ENCODE measurements around the gene UMODL1.

UMODL1 gene

GRCh38 chr21:42082501-42083360 lies 11.6 kb downstream of the UMODL1 start:
- no peak for DNase-seq

GRCh38 chr21:42083361-42083690 lies 12.2 kb downstream of the UMODL1 start:
- DNase-seq = no peak

DNA sequence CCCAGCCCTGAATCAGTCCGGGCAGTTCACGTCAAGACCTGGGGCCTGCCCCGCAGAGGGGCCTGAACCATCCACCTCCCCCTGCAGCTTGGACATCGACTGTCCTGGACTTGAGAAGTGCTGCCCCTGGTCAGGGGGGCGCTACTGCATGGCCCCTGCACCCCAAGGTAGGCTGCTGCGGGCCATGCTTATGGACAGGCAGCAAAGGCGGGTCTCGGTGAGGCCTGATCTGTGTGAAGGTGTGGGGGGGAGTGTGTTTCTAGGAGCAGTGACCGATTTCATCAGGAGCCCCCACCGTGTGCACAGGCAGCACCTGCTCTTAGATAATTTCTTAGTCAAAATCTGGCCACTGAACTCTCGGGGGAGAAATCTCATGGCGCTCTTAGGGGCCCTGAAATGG lies 13.0 kb downstream of the UMODL1 start:
- DNase-seq = no peak

GRCh38 chr21:42085246-42086077 lies 14.3 kb downstream of the UMODL1 start:
- no peak for DNase-seq

DNA sequence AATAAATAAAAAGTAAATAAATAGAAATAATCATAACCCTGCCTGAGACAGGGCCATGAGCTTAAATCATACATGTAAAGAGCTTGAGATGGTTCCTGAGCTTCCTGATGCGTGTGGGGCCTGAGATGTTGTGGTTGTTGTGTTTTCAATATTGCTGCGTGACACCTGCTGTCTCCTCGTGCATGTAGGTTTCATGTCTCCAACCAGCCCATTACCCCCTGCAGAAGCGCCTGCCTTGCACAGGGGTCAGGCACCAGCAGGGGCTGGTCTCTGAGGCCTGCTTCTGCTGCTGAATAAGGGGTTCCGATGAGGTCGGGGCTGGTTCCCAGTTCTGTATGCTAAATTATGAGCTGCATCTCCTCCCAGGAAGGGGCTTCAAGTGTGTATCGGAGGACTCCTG lies 15.9 kb downstream of the UMODL1 start:
- DNase-seq = no peak

GRCh38 chr21:42088148-42088547 lies 17.0 kb downstream of the UMODL1 start:
- no peak for DNase-seq

DNA sequence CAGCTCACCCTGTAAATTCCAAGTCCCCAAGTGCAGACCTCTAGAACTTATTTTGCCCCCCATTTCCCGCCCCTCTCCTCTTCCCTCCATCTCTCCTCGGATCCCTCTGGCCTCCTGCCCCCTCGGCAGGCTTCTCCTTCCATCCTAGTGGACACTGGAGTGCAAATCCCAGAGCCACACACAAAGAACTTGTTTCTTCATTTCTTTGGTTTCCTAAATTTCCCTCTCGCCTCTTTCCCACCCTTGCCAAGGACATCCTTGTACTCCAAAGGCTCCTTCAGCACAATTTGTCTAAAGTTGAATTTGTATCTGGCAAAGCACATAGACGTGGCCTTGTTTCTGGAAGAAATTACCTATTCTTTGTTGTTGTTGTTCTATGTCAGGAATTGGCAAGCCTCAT lies 17.5 kb downstream of the UMODL1 start:
- DNase-seq = no peak

DNA sequence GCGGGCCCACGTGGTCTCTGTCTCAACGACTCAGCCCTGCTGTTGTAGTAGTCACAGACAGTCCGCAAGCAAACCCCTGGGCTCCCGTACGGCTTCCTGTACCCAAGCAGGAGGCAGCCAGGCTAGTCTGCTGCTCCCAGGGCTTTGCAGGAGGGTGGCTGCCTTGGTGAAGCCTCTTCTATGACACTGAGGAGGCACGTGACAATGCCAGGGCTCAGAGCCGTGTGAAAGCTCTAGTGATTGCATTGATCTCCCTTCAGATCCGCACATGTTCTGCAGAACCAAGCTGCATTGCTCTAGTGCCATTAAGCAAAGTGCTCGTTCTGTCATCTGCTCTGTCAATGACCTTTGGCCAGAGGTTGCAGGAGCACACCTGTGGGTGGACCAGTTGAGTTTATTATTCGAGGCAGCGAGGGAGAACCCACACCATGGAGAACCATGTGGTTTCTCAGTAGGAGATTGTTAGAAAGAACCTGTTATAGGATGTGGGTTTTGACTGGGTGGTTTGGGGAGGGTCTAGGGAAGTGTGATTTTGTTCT lies 18.0 kb downstream of the UMODL1 start:
- DNase-seq = no peak

DNA sequence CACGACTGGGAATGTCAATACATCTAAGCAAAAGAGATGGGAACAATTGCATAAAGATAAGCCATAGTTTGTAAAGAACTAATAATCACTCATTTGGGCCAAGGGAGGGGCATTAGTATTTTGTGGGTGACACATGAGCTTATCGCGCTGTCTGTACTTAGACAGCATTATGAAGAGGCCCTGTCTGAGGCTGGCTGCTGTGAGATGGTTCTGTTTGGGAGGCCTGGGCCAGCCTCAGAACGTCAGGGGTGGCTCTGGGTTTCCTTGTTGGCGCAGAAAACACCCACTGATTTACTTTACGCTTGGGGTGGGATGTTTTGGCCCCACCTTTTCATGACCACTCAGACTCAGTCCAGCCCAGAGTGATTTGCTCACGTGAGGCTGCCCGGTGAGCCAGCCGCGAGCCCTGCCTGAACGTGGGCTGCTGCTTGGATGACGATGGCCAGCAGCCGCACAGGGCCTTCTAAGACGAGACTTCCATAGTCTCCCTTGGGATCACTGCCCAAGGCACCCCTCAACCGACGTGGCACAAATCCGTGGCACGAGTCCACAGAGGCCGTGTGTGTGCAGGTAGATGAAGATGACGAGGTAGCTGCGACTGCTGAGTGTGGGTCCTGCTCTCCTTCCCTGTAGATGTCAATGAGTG lies 18.7 kb downstream of the UMODL1 start:
- no peak for DNase-seq

- no peak for DNase-seq
Observed at GRCh38 chr21:42091899-42092508, 20.9 kb downstream of the UMODL1 start.

GRCh38 chr21:42092771-42093170 lies 21.7 kb downstream of the UMODL1 start:
- DNase-seq = no peak

DNA sequence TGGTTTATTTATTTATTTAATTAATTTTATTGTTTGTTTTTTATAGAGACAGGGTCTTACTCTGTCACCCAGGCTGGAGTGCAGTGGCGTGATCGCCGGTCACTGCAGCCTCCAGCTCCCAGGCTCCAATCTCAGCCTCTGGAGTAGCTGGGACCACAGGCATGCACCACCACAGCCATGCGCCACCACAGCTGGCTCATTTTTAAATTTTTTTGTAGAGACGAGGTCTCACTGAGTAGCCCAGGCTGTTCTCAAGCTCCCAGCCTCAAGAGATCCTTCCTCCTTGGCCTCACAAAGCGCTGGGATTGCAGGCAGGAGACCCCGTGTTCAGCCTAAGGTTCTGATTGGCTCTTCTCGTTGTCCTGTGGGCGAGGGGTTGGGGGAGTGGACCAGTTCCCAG lies 22.1 kb downstream of the UMODL1 start:
- no peak for DNase-seq

GRCh38 chr21:42093991-42094421 lies 22.9 kb downstream of the UMODL1 start:
- DNase-seq = no peak

DNA sequence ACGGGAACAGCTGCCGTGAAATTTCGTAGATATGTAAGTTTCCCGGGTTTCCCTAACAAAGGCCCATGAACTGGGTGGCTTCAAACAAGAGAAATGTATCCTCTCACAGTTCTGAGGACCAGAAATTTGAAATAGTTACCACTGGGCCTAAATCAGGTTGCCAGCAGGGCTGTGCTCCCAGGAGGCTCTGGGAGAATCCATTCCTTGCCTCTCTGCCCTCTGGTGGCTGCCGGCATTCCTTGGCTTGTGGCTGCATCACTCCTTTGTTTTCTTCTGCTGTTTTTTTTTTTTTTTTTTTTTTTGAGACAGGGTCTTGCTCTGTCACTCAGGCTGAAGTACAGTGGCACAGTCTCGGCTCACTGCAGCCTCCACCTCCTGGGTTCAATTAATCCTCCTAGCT lies 23.7 kb downstream of the UMODL1 start:
- DNase-seq = no peak

- no peak for DNase-seq
Observed at GRCh38 chr21:42095581-42095980, 24.5 kb downstream of the UMODL1 start.

- no peak for DNase-seq
Observed at GRCh38 chr21:42096566-42096965, 25.4 kb downstream of the UMODL1 start.

GRCh38 chr21:42097274-42097673 lies 26.2 kb downstream of the UMODL1 start:
- no peak for DNase-seq

DNA sequence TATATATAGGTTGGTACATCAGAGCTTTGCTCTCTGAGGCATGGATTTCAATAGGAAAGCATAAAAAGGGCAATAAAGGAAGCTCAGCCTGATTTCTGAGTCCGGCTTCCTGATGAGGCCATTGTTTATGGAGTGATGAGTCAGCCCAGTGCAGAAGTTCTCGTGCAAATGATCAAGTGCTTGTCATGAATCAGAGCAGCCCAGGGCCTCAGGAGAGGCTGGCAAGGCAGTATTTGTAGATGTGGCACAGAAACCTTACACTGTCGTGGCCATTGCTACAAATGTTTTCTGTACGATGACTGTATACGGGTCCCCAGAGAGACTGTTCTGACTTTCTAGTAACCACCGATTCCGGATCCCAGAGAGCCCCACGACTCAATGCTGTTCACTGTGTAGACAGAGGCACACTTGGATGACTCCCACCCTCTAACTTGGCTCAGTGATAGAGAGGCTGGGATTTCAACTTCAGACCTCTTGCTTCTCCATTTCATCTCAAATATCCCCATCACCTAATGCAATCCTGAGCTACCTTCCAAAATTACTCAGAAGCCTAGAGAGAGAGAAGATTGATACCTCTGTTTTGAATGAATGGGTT lies 26.8 kb downstream of the UMODL1 start:
- no peak for DNase-seq

DNA sequence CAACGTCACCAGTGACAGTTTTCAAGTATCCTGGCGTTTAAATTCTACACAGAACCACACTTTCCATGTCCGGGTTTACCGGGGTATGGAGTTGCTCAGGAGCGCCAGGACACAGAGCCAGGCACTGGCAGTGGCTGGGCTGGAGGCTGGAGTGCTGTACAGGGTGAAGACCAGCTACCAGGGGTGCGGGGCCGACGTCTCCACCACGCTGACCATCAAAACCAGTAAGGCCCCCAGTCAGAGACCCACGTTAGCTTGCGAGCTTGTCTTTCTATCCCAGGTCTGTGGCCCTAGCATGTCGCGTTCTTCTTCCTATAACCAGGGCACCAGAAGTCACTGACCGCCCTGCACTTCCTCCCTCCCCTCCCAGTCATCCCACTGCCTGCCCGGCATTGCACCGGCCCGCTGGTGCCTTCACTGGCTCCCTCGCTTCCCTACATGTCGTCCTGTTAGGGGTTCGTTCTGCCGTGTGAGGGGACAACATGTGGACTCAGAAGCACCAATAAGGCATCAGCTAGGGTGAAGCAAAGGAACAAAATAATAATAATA lies 27.9 kb downstream of the UMODL1 start:
- DNase-seq = no peak

- DNase-seq = no peak
Observed at GRCh38 chr21:42101246-42101645, 30.1 kb downstream of the UMODL1 start.

DNA sequence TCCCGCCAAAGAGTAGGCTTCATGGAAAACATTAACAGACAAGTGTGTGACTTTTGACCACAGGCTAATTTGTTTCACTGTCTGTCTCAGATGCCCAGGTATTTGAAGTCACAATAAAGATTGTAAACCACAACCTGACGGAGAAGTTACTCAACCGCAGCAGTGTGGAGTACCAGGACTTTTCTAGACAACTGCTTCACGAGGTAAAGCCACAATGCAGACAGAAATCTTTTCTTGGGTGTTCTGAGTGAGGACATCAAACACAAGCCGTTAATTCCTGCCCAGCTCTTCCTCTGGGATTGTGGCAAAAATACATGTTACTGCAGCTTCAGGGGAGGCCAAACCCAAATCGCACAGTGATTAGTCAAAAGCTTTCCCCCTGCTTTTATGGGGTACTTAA lies 31.0 kb downstream of the UMODL1 start:
- DNase-seq = no peak

DNA sequence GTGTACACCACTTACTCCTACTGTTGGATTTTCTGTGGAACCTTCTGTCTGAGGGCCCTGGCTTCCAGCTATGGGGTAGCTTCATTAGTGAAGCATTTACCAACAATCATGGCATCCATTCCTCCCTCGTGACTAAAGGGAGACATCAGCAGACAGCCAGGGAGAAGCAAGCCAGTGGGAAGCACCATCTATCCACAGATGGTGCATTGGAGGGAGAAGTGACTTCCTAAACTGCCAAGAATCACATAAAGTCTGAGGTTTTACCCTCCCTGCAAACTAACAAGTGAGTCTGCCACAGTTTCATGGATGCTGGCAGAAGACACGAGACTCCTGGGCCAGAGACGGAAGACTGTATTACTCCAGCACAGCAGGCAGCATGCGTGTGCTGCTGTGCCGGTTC lies 31.4 kb downstream of the UMODL1 start:
- DNase-seq = no peak
